ENCODE data around the gene DYNLRB1. TPM values are rescaled to one million over a fixed set of nuclear protein-coding genes. Genes with fewer than 3 reads are reported as not detected.

DYNLRB1 gene
- total and polyA plus RNA-seq, 9 of the 15 experiments (the other 6 are each of a cell fraction or from before 2014, with no cell fraction given), result 48.7 to 358 (median 121) TPM

DNA sequence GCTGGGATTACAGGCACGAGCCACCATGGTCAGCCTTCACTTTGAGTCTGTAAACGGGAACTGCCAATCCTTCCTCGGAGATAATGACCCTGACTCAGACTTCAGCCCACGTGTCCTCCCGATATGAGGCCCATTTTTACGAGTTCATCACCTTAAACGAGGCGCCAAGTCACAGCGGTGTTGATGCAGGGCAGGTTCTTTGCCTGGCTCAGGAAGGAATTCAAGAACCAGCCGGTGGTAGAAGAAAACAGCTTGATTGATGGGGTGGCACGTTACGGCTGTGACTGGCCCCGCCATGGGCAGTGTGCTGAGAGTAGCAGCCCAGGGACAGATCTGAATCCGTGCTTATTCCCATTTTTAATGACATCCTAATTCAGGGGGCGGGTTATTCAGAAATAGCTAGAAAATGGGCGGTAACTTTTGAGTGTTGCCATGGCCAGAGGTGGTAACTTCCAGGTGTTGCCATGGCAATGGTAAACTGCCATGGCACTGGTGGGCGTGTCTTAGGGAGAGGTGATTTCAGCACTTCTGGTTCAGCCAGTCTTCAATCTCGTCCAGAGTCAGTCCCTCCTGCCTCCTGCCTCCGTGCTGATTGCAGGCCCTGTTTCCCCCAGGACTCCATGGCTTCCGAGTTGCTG is 33.2 kb downstream of the DYNLRB1 start (continued):
- no peak for TF ChIP-seq ZNF212 (CRISPR knock-in tag; IDR thresholded peaks at IDR 0.05)
- TF ChIP-seq, protein P1, sequence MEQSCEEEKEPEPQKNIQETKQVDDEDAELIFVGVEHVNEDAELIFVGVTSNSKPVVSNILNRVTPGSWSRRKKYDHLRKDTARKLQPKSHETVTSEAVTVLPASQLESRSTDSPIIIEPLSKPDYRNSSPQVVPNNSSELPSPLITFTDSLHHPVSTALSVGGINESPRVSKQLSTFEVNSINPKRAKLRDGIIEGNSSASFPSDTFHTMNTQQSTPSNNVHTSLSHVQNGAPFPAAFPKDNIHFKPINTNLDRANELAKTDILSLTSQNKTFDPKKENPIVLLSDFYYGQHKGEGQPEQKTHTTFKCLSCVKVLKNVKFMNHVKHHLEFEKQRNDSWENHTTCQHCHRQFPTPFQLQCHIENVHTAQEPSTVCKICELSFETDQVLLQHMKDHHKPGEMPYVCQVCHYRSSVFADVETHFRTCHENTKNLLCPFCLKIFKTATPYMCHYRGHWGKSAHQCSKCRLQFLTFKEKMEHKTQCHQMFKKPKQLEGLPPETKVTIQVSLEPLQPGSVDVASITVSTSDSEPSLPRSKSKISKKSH (CRISPR knock-in tag; IDR thresholded peaks at IDR 0.05), result no peak
- TF ChIP-seq KAT2B (IDR thresholded peaks at IDR 0.05; ENCODE audit: low read depth, low read length), result no peak
- TF ChIP-seq PHF21A (IDR thresholded peaks at IDR 0.05; ENCODE audit: borderline replicate concordance, low read depth), result no peak
- TF ChIP-seq PPARD (CRISPR knock-in tag; IDR thresholded peaks at IDR 0.05), result no peak
- TF ChIP-seq NCOA1 (IDR thresholded peaks at IDR 0.05; ENCODE audit: low read depth), result no peak
- TF ChIP-seq SAFB (IDR thresholded peaks at IDR 0.05; ENCODE audit: borderline replicate concordance, low read depth, low read length), result no peak
- TF ChIP-seq CBFA2T3 (IDR thresholded peaks at IDR 0.05), result peak; percentile 37
- TF ChIP-seq, protein P2, sequence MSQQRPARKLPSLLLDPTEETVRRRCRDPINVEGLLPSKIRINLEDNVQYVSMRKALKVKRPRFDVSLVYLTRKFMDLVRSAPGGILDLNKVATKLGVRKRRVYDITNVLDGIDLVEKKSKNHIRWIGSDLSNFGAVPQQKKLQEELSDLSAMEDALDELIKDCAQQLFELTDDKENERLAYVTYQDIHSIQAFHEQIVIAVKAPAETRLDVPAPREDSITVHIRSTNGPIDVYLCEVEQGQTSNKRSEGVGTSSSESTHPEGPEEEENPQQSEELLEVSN (IDR thresholded peaks at IDR 0.05; ENCODE audit: borderline replicate concordance in 1 of 2, extremely low read depth in 1 of 2, insufficient read depth in 1 of 2, insufficient read length in 1 of 2, low read depth in 1 of 2, low read length in 1 of 2, poor library complexity in 1 of 2, severe bottlenecking in 1 of 2), result peak; percentile 60 to 74
- TF ChIP-seq, protein P3, sequence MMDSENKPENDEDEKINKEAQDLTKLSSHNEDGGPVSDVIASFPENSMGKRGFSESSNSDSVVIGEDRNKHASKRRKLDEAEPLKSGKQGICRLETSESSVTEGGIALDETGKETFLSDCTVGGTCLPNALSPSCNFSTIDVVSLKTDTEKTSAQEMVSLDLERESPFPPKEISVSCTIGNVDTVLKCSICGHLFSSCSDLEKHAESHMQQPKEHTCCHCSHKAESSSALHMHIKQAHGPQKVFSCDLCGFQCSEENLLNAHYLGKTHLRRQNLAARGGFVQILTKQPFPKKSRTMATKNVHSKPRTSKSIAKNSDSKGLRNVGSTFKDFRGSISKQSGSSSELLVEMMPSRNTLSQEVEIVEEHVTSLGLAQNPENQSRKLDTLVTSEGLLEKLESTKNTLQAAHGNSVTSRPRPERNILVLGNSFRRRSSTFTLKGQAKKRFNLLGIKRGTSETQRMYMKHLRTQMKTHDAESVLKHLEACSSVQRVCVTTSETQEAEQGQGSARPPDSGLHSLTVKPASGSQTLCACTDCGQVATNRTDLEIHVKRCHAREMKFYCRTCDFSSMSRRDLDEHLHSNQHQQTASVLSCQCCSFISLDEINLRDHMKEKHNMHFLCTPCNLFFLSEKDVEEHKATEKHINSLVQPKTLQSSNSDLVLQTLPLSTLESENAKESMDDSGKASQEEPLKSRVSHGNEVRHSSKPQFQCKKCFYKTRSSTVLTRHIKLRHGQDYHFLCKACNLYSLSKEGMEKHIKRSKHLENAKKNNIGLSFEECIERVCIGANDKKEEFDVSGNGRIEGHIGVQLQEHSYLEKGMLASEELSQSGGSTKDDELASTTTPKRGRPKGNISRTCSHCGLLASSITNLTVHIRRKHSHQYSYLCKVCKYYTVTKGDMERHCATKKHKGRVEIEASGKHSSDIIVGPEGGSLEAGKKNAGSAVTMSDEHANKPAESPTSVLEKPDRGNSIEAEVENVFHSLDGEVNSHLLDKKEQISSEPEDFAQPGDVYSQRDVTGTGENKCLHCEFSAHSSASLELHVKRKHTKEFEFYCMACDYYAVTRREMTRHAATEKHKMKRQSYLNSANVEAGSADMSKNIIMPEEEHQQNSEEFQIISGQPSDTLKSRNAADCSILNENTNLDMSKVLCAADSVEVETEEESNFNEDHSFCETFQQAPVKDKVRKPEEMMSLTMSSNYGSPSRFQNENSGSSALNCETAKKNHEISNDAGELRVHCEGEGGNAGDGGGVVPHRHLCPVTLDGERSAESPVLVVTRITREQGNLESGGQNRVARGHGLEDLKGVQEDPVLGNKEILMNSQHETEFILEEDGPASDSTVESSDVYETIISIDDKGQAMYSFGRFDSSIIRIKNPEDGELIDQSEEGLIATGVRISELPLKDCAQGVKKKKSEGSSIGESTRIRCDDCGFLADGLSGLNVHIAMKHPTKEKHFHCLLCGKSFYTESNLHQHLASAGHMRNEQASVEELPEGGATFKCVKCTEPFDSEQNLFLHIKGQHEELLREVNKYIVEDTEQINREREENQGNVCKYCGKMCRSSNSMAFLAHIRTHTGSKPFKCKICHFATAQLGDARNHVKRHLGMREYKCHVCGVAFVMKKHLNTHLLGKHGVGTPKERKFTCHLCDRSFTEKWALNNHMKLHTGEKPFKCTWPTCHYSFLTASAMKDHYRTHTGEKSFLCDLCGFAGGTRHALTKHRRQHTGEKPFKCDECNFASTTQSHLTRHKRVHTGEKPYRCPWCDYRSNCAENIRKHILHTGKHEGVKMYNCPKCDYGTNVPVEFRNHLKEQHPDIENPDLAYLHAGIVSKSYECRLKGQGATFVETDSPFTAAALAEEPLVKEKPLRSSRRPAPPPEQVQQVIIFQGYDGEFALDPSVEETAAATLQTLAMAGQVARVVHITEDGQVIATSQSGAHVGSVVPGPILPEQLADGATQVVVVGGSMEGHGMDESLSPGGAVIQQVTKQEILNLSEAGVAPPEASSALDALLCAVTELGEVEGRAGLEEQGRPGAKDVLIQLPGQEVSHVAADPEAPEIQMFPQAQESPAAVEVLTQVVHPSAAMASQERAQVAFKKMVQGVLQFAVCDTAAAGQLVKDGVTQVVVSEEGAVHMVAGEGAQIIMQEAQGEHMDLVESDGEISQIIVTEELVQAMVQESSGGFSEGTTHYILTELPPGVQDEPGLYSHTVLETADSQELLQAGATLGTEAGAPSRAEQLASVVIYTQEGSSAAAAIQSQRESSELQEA (IDR thresholded peaks at IDR 0.05; ENCODE audit: low read depth), result no peak
- TF ChIP-seq NCOR1 (IDR thresholded peaks at IDR 0.05), result no peak

Data from K562 (cell line).